ENCODE results near the gene ZFYVE9. TPM values are rescaled to one million over a fixed set of nuclear protein-coding genes. Genes with fewer than 3 reads are reported as not detected.

The ZFYVE9 gene
- total RNA-seq, 1 donor from 2014 or later, result 18.7 TPM

- no peak for DNase-seq
- no peaks in the 10 kb centered on the region for H3K4me1 ChIP-seq
- no peak for TF ChIP-seq CTCF (IDR thresholded peaks at IDR 0.05)
- no peaks in the 10 kb centered on the region for H3K27me3 ChIP-seq (ENCODE audit: low read depth)
- H3K36me3 ChIP-seq, result no peaks in the 10 kb centered on the region
- intact Hi-C loops (cut with DNase I), result no loop called here
- H3K9me3 ChIP-seq, result no peaks in the 10 kb centered on the region
- no peak overlapping the region for H3K27ac ChIP-seq
- H3K4me3 ChIP-seq, result no peak overlapping the region
- ATAC-seq, result no peak
Observed at GRCh38 chr1:52321061-52321460, 179.2 kb downstream of the ZFYVE9 start.

GRCh38 chr1:52323731-52324130 is 181.8 kb downstream of the ZFYVE9 start:
- H3K27me3 ChIP-seq (ENCODE audit: low read depth), result no peaks in the 10 kb centered on the region
- intact Hi-C loops (cut with DNase I), result no loop called here
- no peaks in the 10 kb centered on the region for H3K4me1 ChIP-seq
- DNase-seq, result no peak
- H3K27ac ChIP-seq, result no peak overlapping the region
- H3K9me3 ChIP-seq, result no peaks in the 10 kb centered on the region
- no peak overlapping the region for H3K4me3 ChIP-seq
- no peak for TF ChIP-seq CTCF (IDR thresholded peaks at IDR 0.05)
- no peak for ATAC-seq
- H3K36me3 ChIP-seq, result no peaks in the 10 kb centered on the region

GRCh38 chr1:52325786-52326185 is 183.9 kb downstream of the ZFYVE9 start:
- Histone ChIP-seq H3K36me3 (no peaks in the 10 kb centered on the region), H3K27me3 (ENCODE audit: low read depth) (no peaks in the 10 kb centered on the region), H3K4me3 (no peak overlapping the region), H3K9me3 (no peaks in the 10 kb centered on the region), H3K4me1 (no peaks in the 10 kb centered on the region), H3K27ac (no peak overlapping the region)
- DNase-seq, result no peak
- intact Hi-C loops (cut with DNase I), result no loop called here
- ATAC-seq, result no peak
- TF ChIP-seq CTCF (IDR thresholded peaks at IDR 0.05), result no peak

- ATAC-seq, result no peak
- intact Hi-C loops (cut with DNase I), result no loop called here
- TF ChIP-seq CTCF (IDR thresholded peaks at IDR 0.05), result no peak
- Histone ChIP-seq H3K9me3 (no peaks in the 10 kb centered on the region), H3K36me3 (peaks cover 11% of the 10 kb centered on the region), H3K27ac (no peak overlapping the region), H3K4me3 (no peak overlapping the region), H3K4me1 (no peaks in the 10 kb centered on the region), H3K27me3 (ENCODE audit: low read depth) (no peaks in the 10 kb centered on the region)
- no peak for DNase-seq
Observed at GRCh38 chr1:52328615-52329014, 186.7 kb downstream of the ZFYVE9 start.

GRCh38 chr1:52332411-52332810 is 190.5 kb downstream of the ZFYVE9 start:
- no peak for DNase-seq
- ATAC-seq, result no peak
- Histone ChIP-seq H3K9me3 (no peaks in the 10 kb centered on the region), H3K4me1 (no peaks in the 10 kb centered on the region), H3K36me3 (peaks cover 11% of the 10 kb centered on the region), H3K4me3 (no peak overlapping the region), H3K27ac (no peak overlapping the region), H3K27me3 (ENCODE audit: low read depth) (no peaks in the 10 kb centered on the region)
- intact Hi-C loops (cut with DNase I), result no loop called here
- no peak for TF ChIP-seq CTCF (IDR thresholded peaks at IDR 0.05)

Data from lower lobe of right lung (tissue), 2 donors.